ENCODE results near the gene LIF.

DNA sequence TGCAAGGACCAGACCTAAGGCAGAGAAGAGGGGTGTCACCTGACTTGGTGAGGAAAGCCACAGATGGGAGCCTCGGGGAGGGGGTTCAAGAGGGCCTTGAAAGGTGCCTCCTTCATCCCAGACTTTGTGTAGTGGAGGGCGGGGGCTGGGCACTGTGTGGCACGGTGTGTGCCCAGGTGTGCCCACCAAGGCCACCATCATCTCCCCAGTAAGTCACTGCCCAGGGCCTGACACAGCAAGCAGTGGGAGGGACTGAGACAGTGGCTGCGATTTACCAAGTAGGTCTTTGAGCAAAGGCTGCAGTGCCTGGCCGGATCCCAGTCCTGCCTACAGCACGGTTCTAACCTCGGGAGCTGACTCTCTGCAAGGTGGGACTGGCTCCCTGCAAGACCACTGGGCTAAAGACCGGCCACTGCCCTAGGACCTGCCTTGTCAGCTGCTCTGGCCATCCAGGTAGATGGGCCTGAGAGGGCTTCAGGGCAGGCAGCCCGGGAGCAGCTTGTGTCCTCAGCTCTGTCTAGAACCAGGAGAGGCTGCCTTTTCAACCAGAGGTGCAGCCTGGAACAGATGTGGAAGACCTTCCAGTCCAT, 18.7 kb upstream of the LIF start:
- TF ChIP-seq, protein P1, sequence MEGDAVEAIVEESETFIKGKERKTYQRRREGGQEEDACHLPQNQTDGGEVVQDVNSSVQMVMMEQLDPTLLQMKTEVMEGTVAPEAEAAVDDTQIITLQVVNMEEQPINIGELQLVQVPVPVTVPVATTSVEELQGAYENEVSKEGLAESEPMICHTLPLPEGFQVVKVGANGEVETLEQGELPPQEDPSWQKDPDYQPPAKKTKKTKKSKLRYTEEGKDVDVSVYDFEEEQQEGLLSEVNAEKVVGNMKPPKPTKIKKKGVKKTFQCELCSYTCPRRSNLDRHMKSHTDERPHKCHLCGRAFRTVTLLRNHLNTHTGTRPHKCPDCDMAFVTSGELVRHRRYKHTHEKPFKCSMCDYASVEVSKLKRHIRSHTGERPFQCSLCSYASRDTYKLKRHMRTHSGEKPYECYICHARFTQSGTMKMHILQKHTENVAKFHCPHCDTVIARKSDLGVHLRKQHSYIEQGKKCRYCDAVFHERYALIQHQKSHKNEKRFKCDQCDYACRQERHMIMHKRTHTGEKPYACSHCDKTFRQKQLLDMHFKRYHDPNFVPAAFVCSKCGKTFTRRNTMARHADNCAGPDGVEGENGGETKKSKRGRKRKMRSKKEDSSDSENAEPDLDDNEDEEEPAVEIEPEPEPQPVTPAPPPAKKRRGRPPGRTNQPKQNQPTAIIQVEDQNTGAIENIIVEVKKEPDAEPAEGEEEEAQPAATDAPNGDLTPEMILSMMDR (conservative IDR thresholded peaks at IDR 0.05; ENCODE audit: low read length) = no peak
- no peak for TF ChIP-seq EZH2phosphoT487 (IDR thresholded peaks at IDR 0.05; ENCODE audit: borderline replicate concordance)
